Endothelial cell of umbilical vein (primary cell): ENCODE results near the gene PCDHGA10. TPM values are rescaled to one million over a fixed set of nuclear protein-coding genes. Genes with fewer than 3 reads are reported as not detected.
A peak's percentile ranks its signal among the peaks of the same experiment; 100 is the strongest.
"Not testable (repeated sequence)": the region's sequence is repeated elsewhere in the genome, so short reads cannot be mapped to it uniquely, and the experiment has no call there.

Experiments
- BruUV-seq: library from RNA; stranded (reverse); fragments of 400-500 nt; replicated peaks from 2 replicates; lab custom pipeline; 2021; lab: Mats Ljungman, UMichigan
- CTCF ChIA-PET: fragments of 300-600, 350-600 bp; sonication (Branson Sonifier 250); formaldehyde crosslinking; loops from one replicate; lab custom pipeline; 2021; ENCODE audit warnings: antibody characterized with exemption, inconsistent platforms; lab: Charles Lee
- POLR2A ChIA-PET: fragments of 300-600, 350-600 bp; sonication (Branson Sonifier 250); formaldehyde crosslinking; loops from one replicate; lab custom pipeline; 2021; ENCODE audit warnings: antibody characterized with exemption, inconsistent platforms; lab: Charles Lee
- DNase-seq: peaks from one replicate; pipeline ENCODE4 v3.0.0-alpha.2; 2011; ENCODE audit warnings: low read depth, low spot score
- FAIRE-seq: peaks from 2 replicates; lab custom pipeline; 2011; peaks lifted over from hg19 to GRCh38; lab: Jason Lieb, UNC
- H2AFZ ChIP-seq: 2 replicates; pipeline ENCODE4 v1.6.0; 2012; ENCODE audit warnings: low read depth, low read length, control low read depth, inconsistent platforms
- H3K27ac ChIP-seq: 2 replicates; pipeline ENCODE4 v1.5.1; 2011; ENCODE audit warnings: low read depth, mild to moderate bottlenecking, control low read depth, low read length, moderate library complexity; ENCODE audit not compliant: insufficient read depth
- H3K27me3 ChIP-seq, 2 experiments: 2 replicates each; pipeline versions ENCODE4 v1.6.0 to v1.6.1; 2011; ENCODE audit warnings: low read length in 2 of 2, mixed read lengths in 1 of 2; ENCODE audit not compliant: control insufficient read depth in 2 of 2, insufficient read depth in 2 of 2
- H3K36me3 ChIP-seq, 2 experiments: 2 replicates in 1 of 2; 3 replicates in 1 of 2; pipeline ENCODE4 v1.5.1; 2011; ENCODE audit warnings: low read length in 2 of 2, mild to moderate bottlenecking in 1 of 2, moderate library complexity in 1 of 2; ENCODE audit not compliant: control insufficient read depth in 2 of 2, insufficient read depth in 2 of 2; ENCODE audit errors: extremely low read depth in 1 of 2
- H3K4me1 ChIP-seq: 3 replicates; pipeline ENCODE4 v1.5.1; 2011; ENCODE audit warnings: mild to moderate bottlenecking, low read length; ENCODE audit not compliant: control insufficient read depth, insufficient read depth; ENCODE audit errors: extremely low read depth
- H3K4me2 ChIP-seq: 2 replicates; pipeline ENCODE4 v1.6.1; 2011; ENCODE audit warnings: low read length, control low read depth, mixed read lengths; ENCODE audit not compliant: insufficient read depth
- H3K4me3 ChIP-seq, 3 experiments: fragments of 200-600 bp in 1 of 3; sonication (generic), shearing (Covaris generic) in 1 of 3; replicated peaks in 1 of 3; 2 replicates each; pipeline ENCODE4 v1.5.1; 2011 to 2016; ENCODE audit warnings: control low read depth in 3 of 3, low read length in 3 of 3, mild to moderate bottlenecking in 2 of 3, inconsistent platforms in 1 of 3, low read depth in 1 of 3, moderate library complexity in 1 of 3; ENCODE audit not compliant: insufficient read depth in 1 of 3
- H3K79me2 ChIP-seq: 2 replicates; pipeline ENCODE4 v1.6.0; 2012; ENCODE audit warnings: low read length, inconsistent platforms; ENCODE audit not compliant: control insufficient read depth, insufficient read depth
- H3K9ac ChIP-seq: replicated peaks from 2 replicates; pipeline ENCODE3; 2011; ENCODE audit warnings: low read length, control low read depth; ENCODE audit not compliant: insufficient read depth; ENCODE audit errors: extremely low read depth
- H3K9me1 ChIP-seq: replicated peaks from 3 replicates; pipeline ENCODE4 v1.6.0; 2011; ENCODE audit warnings: mild to moderate bottlenecking, low read length; ENCODE audit not compliant: control insufficient read depth, insufficient read depth; ENCODE audit errors: extremely low read depth
- H3K9me3 ChIP-seq: replicated peaks from 2 replicates; pipeline ENCODE4 v1.5.1; 2012; ENCODE audit warnings: low read length, inconsistent platforms; ENCODE audit not compliant: control insufficient read depth, insufficient read depth
- H4K20me1 ChIP-seq: replicated peaks from 2 replicates; pipeline ENCODE3; 2011; ENCODE audit warnings: mild to moderate bottlenecking, low read length; ENCODE audit not compliant: control insufficient read depth, insufficient read depth; ENCODE audit errors: extremely low read depth
- dilution Hi-C: fragments of 300-500 bp; cut with MboI; formaldehyde crosslinking; loops from one replicate; pipeline ENCODE4 v1.15.0; 2019; ENCODE audit warnings: low sequenced_read_pairs; ENCODE audit not compliant: extremely low pct_ligation_motif_present
- intact Hi-C: fragments of 100-400 bp; cut with micrococcal nuclease; formaldehyde crosslinking; loops from one replicate; pipeline ENCODE4 v1.10.0; 2022
- polyA plus RNA-seq, 4 experiments: library from polyadenylated mRNA; depleted of rRNA in 3 of 4; stranded (reverse) in 3 of 4; unstranded in 1 of 4; fragments of >200 nt; gene quantifications; 2 replicates each; pipeline versions ENCODE4 v1.2.1 to v1.2.3, GENCODE V29; 2011 to 2012; ENCODE audit warnings: missing spikeins in 1 of 4
- total RNA-seq: library from RNA; stranded (reverse); gene quantifications from 2 replicates; pipeline ENCODE4 v1.2.3, GENCODE V29; 2021
- TF ChIP-seq, protein P1 (sequence below), 2 donors: IDR thresholded peaks; 1 replicate in 1 of 2; 2 replicates in 1 of 2; pipeline ENCODE4 v1.5.1; 2011; ENCODE audit warnings: low read length in 2 of 2, mild to moderate bottlenecking in 2 of 2, moderate library complexity in 2 of 2, control low read depth in 1 of 2, inconsistent platforms in 1 of 2, low read depth in 1 of 2; ENCODE audit not compliant: insufficient read depth in 1 of 2; ENCODE audit errors: extremely low read depth in 1 of 2

Gene PCDHGA10
- total and polyA plus RNA-seq, 2 donors (not counting 3 experiments of a cell fraction or from before 2014, with no cell fraction given) = 3.6 to 4.4 TPM

GRCh38 chr5:141394401-141395187, 18.2 kb upstream of the PCDHGA10 start:
- H4K20me1 ChIP-seq, DNase-seq, H3K4me3 ChIP-seq, H3K79me2 ChIP-seq, BruUV-seq, POLR2A ChIA-PET, H3K4me1 ChIP-seq, H2AFZ ChIP-seq, H3K9me1 ChIP-seq, H3K9me3 ChIP-seq, H3K36me3 ChIP-seq, FAIRE-seq, H3K4me2 ChIP-seq, H3K27ac ChIP-seq, H3K9ac ChIP-seq, intact Hi-C loops, dilution Hi-C loops: not testable (repeated sequence)
- H3K27me3 ChIP-seq = peaks cover 32 to 81% of the 10 kb centered on the region in 2 experiments
- CTCF ChIA-PET = interaction anchor here (1.0 to 3.5 kb wide), 3 partner anchors 13 to 171 kb away, joined by 3 to 21 read pairs (median 3); partner anchors contain the start of genes PCDHB14 and PCDHGA7

GRCh38 chr5:141397756-141398551, 14.8 kb upstream of the PCDHGA10 start, which contains the start of gene PCDHGB5:
Gene PCDHGB5 (plus strand): TSS chr5:141397947. CDS start chr5:141398128, 181 bp downstream.
- Histone ChIP-seq H3K9ac (peak within 1 kb of the TSS; percentile 6), H3K4me2 (peak within 1 kb of the TSS; percentile 5), H3K4me3 (peak within 1 kb of the TSS in 1 of 3 experiments; percentile 23), H3K27me3 (peaks cover 34 to 69% of the 10 kb centered on the region in 2 experiments)
- ChIA-PET CTCF (interaction anchor here (0.6 to 3.5 kb wide), 25 partner anchors 8 to 169 kb away, joined by 3 to 45 read pairs (median 9); partner anchors contain the start of genes PCDHGA10, PCDHGA11, PCDHGA12 and PCDHGA2), POLR2A (interaction anchor here (1.5 kb wide), 1 partner anchor 166 kb away, joined by 3 read pairs; no protein-coding TSS in a partner anchor)
- H3K79me2 ChIP-seq, H3K36me3 ChIP-seq, dilution Hi-C loops, H3K9me1 ChIP-seq, H3K4me1 ChIP-seq, H4K20me1 ChIP-seq, H2AFZ ChIP-seq, H3K27ac ChIP-seq, intact Hi-C loops, H3K9me3 ChIP-seq: not testable (repeated sequence)
- DNase-seq (peak; percentile 44), FAIRE-seq (peak; percentile 85)
- TSS peak; percentile 48 for BruUV-seq
- TF ChIP-seq, protein P1, sequence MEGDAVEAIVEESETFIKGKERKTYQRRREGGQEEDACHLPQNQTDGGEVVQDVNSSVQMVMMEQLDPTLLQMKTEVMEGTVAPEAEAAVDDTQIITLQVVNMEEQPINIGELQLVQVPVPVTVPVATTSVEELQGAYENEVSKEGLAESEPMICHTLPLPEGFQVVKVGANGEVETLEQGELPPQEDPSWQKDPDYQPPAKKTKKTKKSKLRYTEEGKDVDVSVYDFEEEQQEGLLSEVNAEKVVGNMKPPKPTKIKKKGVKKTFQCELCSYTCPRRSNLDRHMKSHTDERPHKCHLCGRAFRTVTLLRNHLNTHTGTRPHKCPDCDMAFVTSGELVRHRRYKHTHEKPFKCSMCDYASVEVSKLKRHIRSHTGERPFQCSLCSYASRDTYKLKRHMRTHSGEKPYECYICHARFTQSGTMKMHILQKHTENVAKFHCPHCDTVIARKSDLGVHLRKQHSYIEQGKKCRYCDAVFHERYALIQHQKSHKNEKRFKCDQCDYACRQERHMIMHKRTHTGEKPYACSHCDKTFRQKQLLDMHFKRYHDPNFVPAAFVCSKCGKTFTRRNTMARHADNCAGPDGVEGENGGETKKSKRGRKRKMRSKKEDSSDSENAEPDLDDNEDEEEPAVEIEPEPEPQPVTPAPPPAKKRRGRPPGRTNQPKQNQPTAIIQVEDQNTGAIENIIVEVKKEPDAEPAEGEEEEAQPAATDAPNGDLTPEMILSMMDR (IDR thresholded peaks at IDR 0.05; ENCODE audit: extremely low read depth in 1 of 2, insufficient read depth in 1 of 2, low read depth in 1 of 2, low read length in 2 of 2) = peak; percentile 59 to 62
